Subcutaneous adipose tissue (tissue), 4 donors: ENCODE data around the gene COQ8A. TPM values are rescaled to one million over a fixed set of nuclear protein-coding genes. Genes with fewer than 3 reads are reported as not detected.

Source experiments
- CTCF ChIP-seq: fragments of 450-650 bp; IDR thresholded peaks from one replicate; pipeline ENCODE4 v1.5.1; 2016; ENCODE audit warnings: low read depth, mild to moderate bottlenecking, control low read depth, antibody characterized with exemption, moderate library complexity
- total RNA-seq, 4 donors: library from RNA; depleted of rRNA; stranded (reverse); fragments of >200 nt; gene quantifications; one replicate each; pipeline ENCODE4 v1.1.0, GENCODE V29; 2016

COQ8A gene
- total RNA-seq, 4 donors from 2014 or later = 119 to 506 (median 227) TPM

- no peak for TF ChIP-seq CTCF
These were observed 66.2 kb downstream of the COQ8A start for GRCh38 chr1:227006226-227006796.

GRCh38 chr1:227009937-227010336 is 69.8 kb downstream of the COQ8A start:
- TF ChIP-seq CTCF = no peak

- no peak for TF ChIP-seq CTCF
These were observed 70.6 kb downstream of the COQ8A start for GRCh38 chr1:227010645-227011044.

GRCh38 chr1:227016990-227017389 is 76.9 kb downstream of the COQ8A start:
- no peak for TF ChIP-seq CTCF

- TF ChIP-seq CTCF = no peak
These were observed 92.3 kb downstream of the COQ8A start for GRCh38 chr1:227032396-227032795.

- no peak for TF ChIP-seq CTCF
These were observed 93.8 kb downstream of the COQ8A start for GRCh38 chr1:227033880-227034279.

GRCh38 chr1:227035316-227035715 is 95.2 kb downstream of the COQ8A start:
- TF ChIP-seq CTCF = no peak

- TF ChIP-seq CTCF = no peak
These were observed 97.0 kb downstream of the COQ8A start for GRCh38 chr1:227037121-227037520.
